MV-4-11 (cell line): ENCODE data around the gene ACP5.
"Not testable (repeated sequence)": the region's sequence is repeated elsewhere in the genome, so short reads cannot be mapped to it uniquely, and the experiment has no call there.

ENCODE experiments used
- DNase-seq: peaks from one replicate; lab custom pipeline; 2025; lab: John Stamatoyannopoulos, UW

The ACP5 gene

GRCh38 chr19:11578258-11579142 lies 1.1 kb upstream of the ACP5 start:
- peak; percentile 66 for DNase-seq

GRCh38 chr19:11576227-11576626 lies 1.2 kb downstream of the ACP5 start:
- peak; percentile 29 for DNase-seq

- no peak for DNase-seq
Observed at GRCh38 chr19:11574689-11575088, 2.8 kb downstream of the ACP5 start.

GRCh38 chr19:11573763-11574162 lies 3.7 kb downstream of the ACP5 start:
- peak; percentile 35 for DNase-seq

- DNase-seq: not testable (repeated sequence)
Observed at GRCh38 chr19:11573354-11573753, 4.1 kb downstream of the ACP5 start.

- peak; percentile 67 for DNase-seq
Observed at GRCh38 chr19:11570039-11570462, 7.4 kb downstream of the ACP5 start.

GRCh38 chr19:11566164-11566563 lies 11.3 kb downstream of the ACP5 start:
- DNase-seq: no peak

GRCh38 chr19:11565649-11565980 lies 11.8 kb downstream of the ACP5 start:
- DNase-seq: not testable (repeated sequence)

- not testable (repeated sequence) for DNase-seq
Observed at GRCh38 chr19:11564082-11564807, 13.2 kb downstream of the ACP5 start.

GRCh38 chr19:11563532-11563931 lies 13.9 kb downstream of the ACP5 start:
- no peak for DNase-seq

- peak; percentile 86 for DNase-seq
Observed at GRCh38 chr19:11560404-11561051, 16.9 kb downstream of the ACP5 start.

- DNase-seq: peak; percentile 99
Observed at GRCh38 chr19:11558881-11559828, 18.3 kb downstream of the ACP5 start, which contains the start of gene ELOF1. TSS of gene ELOF1 (minus strand) at chr19:11559230. CDS start at chr19:11554347, 4,883 bp downstream.

GRCh38 chr19:11556634-11557420 lies 20.6 kb downstream of the ACP5 start:
- DNase-seq: no peak

- DNase-seq: no peak
Observed at GRCh38 chr19:11555246-11555645, 22.2 kb downstream of the ACP5 start.

GRCh38 chr19:11554160-11554559 lies 23.3 kb downstream of the ACP5 start:
- no peak for DNase-seq

GRCh38 chr19:11552666-11553372 lies 24.6 kb downstream of the ACP5 start:
- no peak for DNase-seq

GRCh38 chr19:11551603-11552235 lies 25.7 kb downstream of the ACP5 start:
- no peak for DNase-seq

GRCh38 chr19:11550265-11550664 lies 27.2 kb downstream of the ACP5 start:
- no peak for DNase-seq

- DNase-seq: no peak
Observed at GRCh38 chr19:11549386-11549953, 28.0 kb downstream of the ACP5 start.
